HL-60 (cell line): ENCODE data around the gene UBXN11.

ENCODE experiments used
- DNase-seq, 2 experiments: peaks; one replicate each; pipeline ENCODE4 v3.0.0-alpha.2; 2010 to 2020; ENCODE audit warnings: low read depth in 1 of 2, low spot score in 1 of 2
- H3K27ac ChIP-seq: fragments of 250-450 bp; sonication (Bioruptor Pico); replicated peaks from 2 replicates; pipeline ENCODE4 v1.5.1; 2020; ENCODE audit warnings: mild to moderate bottlenecking, moderate library complexity
- H3K27me3 ChIP-seq: fragments of 250-450 bp; sonication (Bioruptor Pico); 2 replicates; pipeline ENCODE4 v1.5.1; 2021; ENCODE audit warnings: mild to moderate bottlenecking, moderate library complexity; ENCODE audit not compliant: insufficient read depth, poor library complexity, severe bottlenecking
- H3K4me3 ChIP-seq: replicated peaks from 2 replicates; pipeline ENCODE4 v1.5.1; 2011; ENCODE audit warnings: mild to moderate bottlenecking, control low read depth, low read length; ENCODE audit not compliant: insufficient read depth
- CTCF ChIP-seq: IDR thresholded peaks from one replicate; pipeline ENCODE4 v1.5.1; 2011; ENCODE audit warnings: low read length, control low read depth, inconsistent platforms; ENCODE audit not compliant: insufficient read depth
- GABPA ChIP-seq: IDR thresholded peaks from 2 replicates; pipeline ENCODE4 v1.6.1; 2012; ENCODE audit warnings: low read depth
- POLR2AphosphoS5 ChIP-seq: IDR thresholded peaks from 2 replicates; pipeline ENCODE4 v1.6.1; 2012; ENCODE audit warnings: low read depth
- REST ChIP-seq: IDR thresholded peaks from 2 replicates; pipeline ENCODE4 v1.6.1; 2012; ENCODE audit warnings: low read depth; ENCODE audit not compliant: insufficient replicate concordance
- SPI1 ChIP-seq: IDR thresholded peaks from 2 replicates; pipeline ENCODE4 v1.6.1; 2012; ENCODE audit warnings: low read depth, mild to moderate bottlenecking, borderline replicate concordance

The UBXN11 gene

GRCh38 chr1:26268290-26269197 lies 37.9 kb downstream of the UBXN11 start:
- DNase-seq: no peak
- Histone ChIP-seq H3K4me3 (no peak overlapping the region), H3K27me3 (no peaks in the 10 kb centered on the region)

GRCh38 chr1:26265405-26265804 lies 41.0 kb downstream of the UBXN11 start:
- no peak for DNase-seq
- Histone ChIP-seq H3K27ac (no peak overlapping the region), H3K27me3 (no peaks in the 10 kb centered on the region), H3K4me3 (no peak overlapping the region)
- TF ChIP-seq GABPA (no peak), SPI1 (no peak), POLR2AphosphoS5 (no peak), CTCF (no peak), REST (no peak)

More at GRCh38 chr1:26268290-26269197, 37.9 kb downstream of the UBXN11 start:
- H3K27ac ChIP-seq: no peak overlapping the region
- no peak for TF ChIP-seq SPI1
- no peak for TF ChIP-seq POLR2AphosphoS5
- no peak for TF ChIP-seq REST
- no peak for TF ChIP-seq GABPA
- TF ChIP-seq CTCF: no peak

- Histone ChIP-seq H3K27me3 (no peaks in the 10 kb centered on the region), H3K27ac (no peak overlapping the region), H3K4me3 (no peak overlapping the region)
- no peak for DNase-seq
- TF ChIP-seq CTCF (no peak), SPI1 (no peak), POLR2AphosphoS5 (no peak), GABPA (no peak), REST (no peak)
Measured at GRCh38 chr1:26263212-26263611, 43.2 kb downstream of the UBXN11 start.
